Stimulated activated CD4-positive, alpha-beta T cell treated with anti-CD3 and anti-CD28 coated beads, Interleukin-15, amount 100 ng/mL, for 48 hours (primary cell): ENCODE results near the gene TPI1.
"Not testable (repeated sequence)": the region's sequence is repeated elsewhere in the genome, so short reads cannot be mapped to it uniquely, and the experiment has no call there.

Experiments
- DNase-seq, 2 donors: peaks; one replicate each; pipeline ENCODE4 v3.0.0-alpha.2; 2020; ENCODE audit warnings: low read depth in 2 of 2

Gene TPI1

GRCh38 chr12:6892683-6893082 lies 25.4 kb downstream of the TPI1 start:
- not testable (repeated sequence) for DNase-seq

- DNase-seq, result no peak
These were observed 27.0 kb downstream of the TPI1 start for GRCh38 chr12:6894321-6894720.

- DNase-seq, result no peak
These were observed 29.6 kb downstream of the TPI1 start for GRCh38 chr12:6896846-6897435.

GRCh38 chr12:6899427-6899826 lies 32.1 kb downstream of the TPI1 start:
- DNase-seq, result no peak

GRCh38 chr12:6899837-6900519 lies 32.6 kb downstream of the TPI1 start:
- no peak for DNase-seq

- DNase-seq, result no peak
These were observed 35.1 kb downstream of the TPI1 start for GRCh38 chr12:6902448-6902847.

GRCh38 chr12:6903722-6904121 lies 36.4 kb downstream of the TPI1 start:
- DNase-seq, result no peak

GRCh38 chr12:6904280-6905276 lies 37.2 kb downstream of the TPI1 start, which contains the start of gene LRRC23:
TSS of gene LRRC23 (plus strand) at chr12:6904822. CDS start at chr12:6905634, 812 bp downstream.
- DNase-seq, result peak; percentile 96 to 98

- DNase-seq, result no peak
These were observed 38.2 kb downstream of the TPI1 start for GRCh38 chr12:6905414-6906040.

GRCh38 chr12:6908141-6908540 lies 40.8 kb downstream of the TPI1 start:
- DNase-seq, result not testable (repeated sequence)

GRCh38 chr12:6909421-6910145 lies 42.3 kb downstream of the TPI1 start:
- no peak for DNase-seq

GRCh38 chr12:6912164-6912935 lies 45.0 kb downstream of the TPI1 start:
- no peak for DNase-seq

GRCh38 chr12:6914246-6914946 lies 47.1 kb downstream of the TPI1 start, which contains the start of gene ENO2:
TSS of gene ENO2 (plus strand) at chr12:6914580. CDS start at chr12:6915833, 1,253 bp downstream.
- DNase-seq, result peak; percentile 66 to 78

GRCh38 chr12:6914947-6915788 lies 47.8 kb downstream of the TPI1 start:
- DNase-seq, result no peak

GRCh38 chr12:6915789-6916285 lies 48.5 kb downstream of the TPI1 start:
- DNase-seq, result no peak

GRCh38 chr12:6916426-6917200 lies 49.3 kb downstream of the TPI1 start:
- no peak for DNase-seq

GRCh38 chr12:6917491-6918231 lies 50.3 kb downstream of the TPI1 start:
- DNase-seq, result no peak
